ENCODE measurements around the gene MSI2.

- TF ChIP-seq POLR2A (IDR thresholded peaks at IDR 0.05; ENCODE audit: low read depth, low read length) (no peak), CTCF (IDR thresholded peaks at IDR 0.05; ENCODE audit: extremely low read depth in 1 of 2, insufficient read depth in 1 of 2, low read depth in 1 of 2, low read length in 2 of 2) (no peak), FOS (IDR thresholded peaks at IDR 0.05; ENCODE audit: borderline replicate concordance, insufficient read depth, low read length) (no peak), MYC (IDR thresholded peaks at IDR 0.05; ENCODE audit: low read depth, low read length) (no peak), POLR2AphosphoS5 (IDR thresholded peaks at IDR 0.05; ENCODE audit: insufficient read depth, low read depth, low read length) (no peak), EZH2 (IDR thresholded peaks at IDR 0.05; ENCODE audit: borderline replicate concordance, low read depth, low read length, severe bottlenecking) (no peak), JUN (IDR thresholded peaks at IDR 0.05; ENCODE audit: borderline replicate concordance, insufficient read depth, insufficient read length, low read depth) (no peak), MAX (IDR thresholded peaks at IDR 0.05; ENCODE audit: insufficient read depth, insufficient read length) (no peak)
Measured at GRCh38 chr17:57676543-57676942, 420.2 kb downstream of the MSI2 start.

Data from endothelial cell of umbilical vein (primary cell).